HCT116 (cell line): Measurements from ENCODE around the gene GIMAP4. TPM values are rescaled to one million over a fixed set of nuclear protein-coding genes. Genes with fewer than 3 reads are reported as not detected.
"Not testable (repeated sequence)": the region's sequence is repeated elsewhere in the genome, so short reads cannot be mapped to it uniquely, and the experiment has no call there.

Source experiments
- ATAC-seq: fragments of 200-7000 bp; cut with Tn5 transposase; 2 replicates; pipeline ENCODE4 v1.9.1; 2020; ENCODE audit warnings: mild to moderate bottlenecking, moderate library complexity
- BruUV-seq: library from RNA; stranded (reverse); fragments of 400-500 nt; replicated peaks from 2 replicates; lab custom pipeline; 2021; lab: Mats Ljungman, UMichigan
- CTCF ChIA-PET: fragments of 300-600 bp; sonication (Branson Sonifier 250); formaldehyde crosslinking; loops from one replicate; lab custom pipeline; 2021; ENCODE audit warnings: antibody characterized with exemption; lab: Charles Lee
- POLR2A ChIA-PET: fragments of 300-600, 350-600 bp; sonication (Branson Sonifier 250); formaldehyde crosslinking; loops from one replicate; lab custom pipeline; 2021; ENCODE audit warnings: antibody characterized with exemption; lab: Charles Lee
- RAD21 ChIA-PET, 2 experiments: fragments of 300-600 bp; sonication (Branson Sonifier 250); formaldehyde crosslinking; loops; one replicate each; lab custom pipeline; 2023; ENCODE audit warnings: low total read pairs in 2 of 2; ENCODE audit not compliant: uncharacterized antibody in 2 of 2, unreplicated experiment in 2 of 2, low non-redundant PET in 1 of 2; lab: Charles Lee
- DNase-seq: peaks from one replicate; pipeline ENCODE4 v3.0.0-alpha.2; 2010; ENCODE audit warnings: low read depth, low spot score
- H2AFZ ChIP-seq: fragments of 200-600 bp; shearing (Covaris generic), sonication (generic); 2 replicates; pipeline ENCODE4 v1.6.1; 2017; ENCODE audit warnings: low read depth, mixed run types, mixed read lengths, antibody characterized with exemption, low read length; ENCODE audit not compliant: poor library complexity, severe bottlenecking
- H3K27ac ChIP-seq: 2 replicates; pipeline ENCODE4 v1.5.1; 2012; ENCODE audit warnings: low read depth, low read length
- H3K27me3 ChIP-seq: fragments of 200-600 bp; sonication (generic); 2 replicates; pipeline ENCODE4 v1.6.1; 2016; ENCODE audit warnings: mixed run types, low read length, mixed read lengths; ENCODE audit not compliant: insufficient read depth
- H3K36me3 ChIP-seq, 2 experiments: fragments of 200-500 bp in 1 of 2; fragments of 200-600 bp in 1 of 2; sonication (Bioruptor generic) in 1 of 2; sonication (generic) in 1 of 2; 2 replicates each; pipeline versions ENCODE4 v1.5.1 to v1.6.1; 2014 to 2016; ENCODE audit warnings: low read length in 2 of 2, inconsistent platforms in 1 of 2, mixed read lengths in 1 of 2, mixed run types in 1 of 2; ENCODE audit not compliant: insufficient read depth in 2 of 2, control insufficient read depth in 1 of 2
- H3K4me1 ChIP-seq, 2 experiments: fragments of 200-600 bp in 1 of 2; sonication (generic) in 1 of 2; 2 replicates each; pipeline versions ENCODE4 v1.5.1 to v1.6.1; 2012 to 2017; ENCODE audit warnings: low read length in 2 of 2, inconsistent platforms in 1 of 2, mild to moderate bottlenecking in 1 of 2, mixed read lengths in 1 of 2, mixed run types in 1 of 2, moderate library complexity in 1 of 2; ENCODE audit not compliant: insufficient read depth in 2 of 2, control insufficient read depth in 1 of 2
- H3K4me2 ChIP-seq: fragments of 200-600 bp; sonication (generic); 2 replicates; pipeline ENCODE4 v1.6.1; 2017; ENCODE audit warnings: mixed run types, low read length, mixed read lengths
- H3K4me3 ChIP-seq, 2 experiments: fragments of 200-600 bp in 1 of 2; sonication (generic) in 1 of 2; replicated peaks in 1 of 2; 2 replicates each; pipeline ENCODE4 v1.5.1; 2011 to 2016; ENCODE audit warnings: low read length in 2 of 2, control low read depth in 1 of 2, low read depth in 1 of 2, mild to moderate bottlenecking in 1 of 2, mixed read lengths in 1 of 2, mixed run types in 1 of 2
- H3K79me2 ChIP-seq: fragments of 200-600 bp; sonication (generic); 2 replicates; pipeline ENCODE4 v1.6.1; 2017; ENCODE audit warnings: mild to moderate bottlenecking, mixed run types, low read length, moderate library complexity, mixed read lengths; ENCODE audit not compliant: insufficient read depth
- H3K9ac ChIP-seq: fragments of 200-600 bp; sonication (generic); 2 replicates; pipeline ENCODE4 v1.6.1; 2016; ENCODE audit warnings: low read length, mixed read lengths
- H3K9me2 ChIP-seq: fragments of 200-600 bp; sonication (generic), shearing (Covaris generic); 2 replicates; pipeline ENCODE4 v1.6.1; 2017; ENCODE audit warnings: mixed run types, mild to moderate bottlenecking, moderate library complexity; ENCODE audit not compliant: insufficient read depth
- H3K9me3 ChIP-seq, 2 experiments: fragments of 200-500 bp in 1 of 2; fragments of 200-600 bp in 1 of 2; sonication (Bioruptor generic) in 1 of 2; sonication (generic) in 1 of 2; 2 replicates each; pipeline ENCODE4 v1.6.1; 2014 to 2017; ENCODE audit warnings: low read length in 2 of 2, mixed read lengths in 2 of 2, inconsistent platforms in 1 of 2, low read depth in 1 of 2, mild to moderate bottlenecking in 1 of 2, mixed run types in 1 of 2, moderate library complexity in 1 of 2; ENCODE audit not compliant: control insufficient read depth in 1 of 2, insufficient read depth in 1 of 2
- H4K20me1 ChIP-seq: fragments of 200-600 bp; sonication (generic), shearing (Covaris generic); 2 replicates; pipeline ENCODE4 v1.6.1; 2017; ENCODE audit warnings: mixed run types, mild to moderate bottlenecking, moderate library complexity; ENCODE audit not compliant: insufficient read depth
- CEBPB ChIP-seq: IDR thresholded peaks from 2 replicates; pipeline ENCODE4 v1.6.1; 2012; ENCODE audit warnings: low read depth
- SIN3A ChIP-seq: IDR thresholded peaks from 2 replicates; pipeline ENCODE4 v1.6.1; 2012; ENCODE audit warnings: low read depth
- TCF7L2 ChIP-seq: IDR thresholded peaks from 2 replicates; pipeline ENCODE4 v1.7.0; 2011; ENCODE audit warnings: borderline replicate concordance, inconsistent platforms; ENCODE audit not compliant: insufficient read depth, insufficient read length; ENCODE audit errors: extremely low read depth
- YY1 ChIP-seq: IDR thresholded peaks from 2 replicates; pipeline ENCODE4 v1.6.1; 2011; ENCODE audit warnings: low read length, low read depth, moderate library complexity, mild to moderate bottlenecking; ENCODE audit not compliant: insufficient replicate concordance; ENCODE audit errors: extremely low read depth
- intact Hi-C: fragments of 100-400 bp; cut with micrococcal nuclease; formaldehyde crosslinking; loops from 2 replicates; pipeline ENCODE4 v1.10.0; 2022
- total RNA-seq: library from RNA; stranded (reverse); gene quantifications from one replicate; pipeline ENCODE4 v1.2.1, GENCODE V29; 2021; ENCODE audit not compliant: unreplicated experiment

The GIMAP4 gene
- total RNA-seq, 1 experiment from 2014 or later = 0.49 TPM

- Histone ChIP-seq H3K27me3 (peaks cover 44% of the 10 kb centered on the region), H3K4me2 (no peak overlapping the region), H2AFZ (no peak overlapping the region), H3K36me3 (no peaks in the 10 kb centered on the region), H3K27ac (no peak overlapping the region), H3K4me1 (no peaks in the 10 kb centered on the region), H3K9me3 (no peaks in the 10 kb centered on the region), H3K79me2 (no peaks in the 10 kb centered on the region), H3K9ac (no peak overlapping the region), H4K20me1 (no peaks in the 10 kb centered on the region), H3K9me2 (no peaks in the 10 kb centered on the region), H3K4me3 (no peak overlapping the region)
- POLR2A ChIA-PET = no interaction called here
- RAD21 ChIA-PET = no interaction called here
- no peak for ATAC-seq
- no peak for TF ChIP-seq CEBPB
- BruUV-seq = no TSS peak
- intact Hi-C loops = no loop called here
- CTCF ChIA-PET = no interaction called here
- no peak for DNase-seq
Measured at GRCh38 chr7:150519310-150519709, 47.9 kb upstream of the GIMAP4 start.

- ATAC-seq = no peak
- CTCF ChIA-PET = no interaction called here
- H3K9me3 ChIP-seq = no peaks in the 10 kb centered on the region
Measured at GRCh38 chr7:150520145-150520544, 47.0 kb upstream of the GIMAP4 start.

DNA sequence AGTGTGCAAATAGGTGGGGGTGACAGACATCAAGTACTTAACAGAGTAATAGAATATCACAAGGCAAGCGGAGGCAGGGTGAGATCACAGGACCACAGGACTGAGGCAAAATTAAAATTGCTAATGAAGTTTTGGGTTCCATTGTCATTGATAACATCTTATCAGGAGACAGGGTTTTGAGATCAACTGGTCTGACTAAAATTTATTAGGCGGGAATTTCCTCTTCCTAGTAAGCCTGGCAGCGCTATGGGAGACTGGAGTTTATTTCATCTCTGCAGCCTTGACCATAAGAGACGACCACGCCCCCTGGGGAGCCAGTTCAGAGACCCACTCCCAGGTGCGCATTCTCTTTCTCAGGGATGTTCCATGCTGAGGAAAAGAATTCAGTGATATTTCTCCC, 44.3 kb upstream of the GIMAP4 start:
- H3K9me3 ChIP-seq, H3K9ac ChIP-seq, H3K9me2 ChIP-seq, DNase-seq, intact Hi-C loops, POLR2A ChIA-PET, H3K4me2 ChIP-seq, H3K4me1 ChIP-seq, H4K20me1 ChIP-seq, CTCF ChIA-PET, H3K27ac ChIP-seq, ATAC-seq, RAD21 ChIA-PET, H3K79me2 ChIP-seq, BruUV-seq, H3K4me3 ChIP-seq, H3K36me3 ChIP-seq, H2AFZ ChIP-seq: not testable (repeated sequence)
- H3K27me3 ChIP-seq = peaks cover 19% of the 10 kb centered on the region

More at GRCh38 chr7:150520145-150520544, 47.0 kb upstream of the GIMAP4 start:
- BruUV-seq = no TSS peak
- Histone ChIP-seq H3K9me2 (no peaks in the 10 kb centered on the region), H3K4me1 (no peaks in the 10 kb centered on the region), H3K9ac (no peak overlapping the region), H3K27ac (no peak overlapping the region), H3K36me3 (no peaks in the 10 kb centered on the region), H3K79me2 (no peaks in the 10 kb centered on the region)
- POLR2A ChIA-PET = no interaction called here
- TF ChIP-seq YY1 (no peak), TCF7L2 (no peak), SIN3A (no peak)
- TF ChIP-seq, all 23 proteins: peak for 0
- RAD21 ChIA-PET = no interaction called here
- no peak for DNase-seq
- no peak overlapping the region for H3K4me2 ChIP-seq
- H3K27me3 ChIP-seq = peaks cover 37% of the 10 kb centered on the region
- no peak overlapping the region for H2AFZ ChIP-seq
- intact Hi-C loops = no loop called here
- H4K20me1 ChIP-seq = no peaks in the 10 kb centered on the region
- no peak overlapping the region for H3K4me3 ChIP-seq
